GM12873 (cell line): ENCODE measurements around the gene LPP.

Experiments used
- TF ChIP-seq, protein P1 (sequence below): IDR thresholded peaks from 2 replicates; pipeline ENCODE4 v1.5.1; 2012; ENCODE audit warnings: low read depth, mild to moderate bottlenecking, moderate library complexity, low read length, control low read depth; ENCODE audit not compliant: insufficient read depth; ENCODE audit errors: missing control alignments

The LPP gene

GRCh38 chr3:188663839-188664238 is 509.9 kb downstream of the LPP start:
- TF ChIP-seq, protein P1, sequence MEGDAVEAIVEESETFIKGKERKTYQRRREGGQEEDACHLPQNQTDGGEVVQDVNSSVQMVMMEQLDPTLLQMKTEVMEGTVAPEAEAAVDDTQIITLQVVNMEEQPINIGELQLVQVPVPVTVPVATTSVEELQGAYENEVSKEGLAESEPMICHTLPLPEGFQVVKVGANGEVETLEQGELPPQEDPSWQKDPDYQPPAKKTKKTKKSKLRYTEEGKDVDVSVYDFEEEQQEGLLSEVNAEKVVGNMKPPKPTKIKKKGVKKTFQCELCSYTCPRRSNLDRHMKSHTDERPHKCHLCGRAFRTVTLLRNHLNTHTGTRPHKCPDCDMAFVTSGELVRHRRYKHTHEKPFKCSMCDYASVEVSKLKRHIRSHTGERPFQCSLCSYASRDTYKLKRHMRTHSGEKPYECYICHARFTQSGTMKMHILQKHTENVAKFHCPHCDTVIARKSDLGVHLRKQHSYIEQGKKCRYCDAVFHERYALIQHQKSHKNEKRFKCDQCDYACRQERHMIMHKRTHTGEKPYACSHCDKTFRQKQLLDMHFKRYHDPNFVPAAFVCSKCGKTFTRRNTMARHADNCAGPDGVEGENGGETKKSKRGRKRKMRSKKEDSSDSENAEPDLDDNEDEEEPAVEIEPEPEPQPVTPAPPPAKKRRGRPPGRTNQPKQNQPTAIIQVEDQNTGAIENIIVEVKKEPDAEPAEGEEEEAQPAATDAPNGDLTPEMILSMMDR = no peak

- TF ChIP-seq, protein P1 = peak; percentile 43
Observed at GRCh38 chr3:188664795-188665194, 510.8 kb downstream of the LPP start.

DNA sequence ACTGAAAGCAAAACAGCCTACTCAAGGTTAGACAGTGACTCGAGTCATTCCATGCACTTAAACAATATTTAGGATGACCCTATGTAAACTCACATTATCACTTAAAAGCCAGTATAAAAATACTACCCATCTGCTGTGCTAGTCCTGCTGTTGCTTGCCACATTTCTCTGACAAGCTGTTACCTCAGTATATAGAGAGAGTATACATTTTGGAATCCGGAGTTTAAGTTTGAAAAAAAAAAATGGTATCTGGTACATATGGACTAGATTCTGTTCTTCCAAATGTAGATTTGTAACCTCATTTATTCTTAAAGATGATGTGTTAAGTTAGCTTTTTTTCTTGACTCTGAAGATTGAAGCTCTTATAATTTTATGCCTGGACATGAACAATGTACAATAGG is 514.0 kb downstream of the LPP start:
- TF ChIP-seq, protein P1 = no peak

DNA sequence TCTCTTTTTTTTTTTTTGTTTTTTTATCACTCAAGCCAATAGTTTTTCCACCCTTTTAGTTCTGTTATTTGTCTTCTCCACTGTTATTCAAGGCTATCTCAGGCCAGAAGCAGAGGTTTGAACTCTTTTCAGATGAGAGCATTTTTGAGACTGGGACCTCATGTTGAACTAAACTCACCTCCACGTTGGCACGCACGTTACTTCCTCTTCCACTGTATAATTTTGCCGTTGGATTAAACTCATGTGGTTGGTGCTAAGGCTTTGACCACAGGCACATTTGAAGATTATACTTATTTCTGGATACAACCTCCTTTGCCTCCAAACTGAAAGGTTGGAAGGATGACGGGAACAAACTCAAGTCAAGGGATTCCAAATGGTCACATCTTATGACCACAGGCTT is 516.5 kb downstream of the LPP start:
- TF ChIP-seq, protein P1 = no peak

DNA sequence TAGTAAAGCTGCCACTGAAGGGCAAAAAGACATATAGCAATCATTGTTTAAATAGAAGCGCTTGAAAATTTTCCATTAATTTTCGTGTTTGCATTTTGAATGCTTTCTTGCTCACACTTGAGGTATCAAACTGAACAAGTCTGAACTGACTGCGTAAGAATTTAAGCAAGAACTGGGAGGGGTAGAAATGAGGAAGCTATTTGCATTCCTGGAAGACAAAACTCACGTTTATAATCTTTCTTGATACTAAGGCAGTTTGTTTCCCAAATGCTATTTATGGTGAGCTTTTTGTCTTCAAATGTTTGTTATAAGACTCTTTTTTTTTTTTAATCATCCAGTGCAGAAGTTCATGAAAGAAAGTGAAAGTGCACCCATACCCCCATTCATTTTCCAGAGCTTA is 518.0 kb downstream of the LPP start:
- TF ChIP-seq, protein P1 = no peak

- TF ChIP-seq, protein P1 = no peak
Observed at GRCh38 chr3:188672840-188673239, 518.9 kb downstream of the LPP start.

GRCh38 chr3:188673646-188674186 is 519.8 kb downstream of the LPP start:
- TF ChIP-seq, protein P1 = no peak

DNA sequence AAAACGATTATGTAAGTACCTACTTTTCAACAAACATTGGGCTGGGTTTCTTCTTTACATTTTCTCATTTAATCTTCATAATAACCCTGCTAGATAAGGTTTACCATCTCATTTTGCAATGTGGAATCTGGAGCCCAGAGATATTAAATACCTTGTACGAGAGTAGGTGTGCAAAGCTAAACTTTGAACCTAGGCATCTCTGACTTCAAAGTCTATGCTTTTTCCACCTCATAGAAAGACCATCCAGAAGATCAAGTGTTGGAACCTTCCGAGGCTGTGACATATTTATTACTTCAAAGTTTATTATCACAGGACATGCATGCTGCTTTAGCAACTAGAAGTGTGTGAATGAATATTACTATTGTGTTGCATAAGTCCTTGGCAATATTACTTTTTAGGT is 520.6 kb downstream of the LPP start:
- TF ChIP-seq, protein P1 = no peak
